GM12875 (cell line): ENCODE data around the gene COQ8B.

ENCODE experiments used
- H3K4me3 ChIP-seq: one replicate; pipeline ENCODE4 v1.5.1; 2011; ENCODE audit warnings: low read depth, low read length, control low read depth
- CTCF ChIP-seq: IDR thresholded peaks from 2 replicates; pipeline ENCODE4 v1.5.1; 2011; ENCODE audit warnings: low read depth, mild to moderate bottlenecking, control low read depth, inconsistent platforms, low read length, moderate library complexity, borderline replicate concordance; ENCODE audit not compliant: insufficient read depth

COQ8B gene

GRCh38 chr19:40742477-40742876, 25.8 kb upstream of the COQ8B start:
- no peak for TF ChIP-seq CTCF
- no peak overlapping the region for H3K4me3 ChIP-seq

- no peak overlapping the region for H3K4me3 ChIP-seq
- no peak for TF ChIP-seq CTCF
Observed at GRCh38 chr19:40741527-40742390, 25.1 kb upstream of the COQ8B start.

- TF ChIP-seq CTCF: no peak
- H3K4me3 ChIP-seq: no peak overlapping the region
Observed at GRCh38 chr19:40740747-40741146, 24.1 kb upstream of the COQ8B start.

GRCh38 chr19:40739871-40740703, 23.4 kb upstream of the COQ8B start:
- no peak overlapping the region for H3K4me3 ChIP-seq
- no peak for TF ChIP-seq CTCF

- no peak for TF ChIP-seq CTCF
- H3K4me3 ChIP-seq: no peak overlapping the region
Observed at GRCh38 chr19:40739030-40739839, 22.5 kb upstream of the COQ8B start.

- no peak overlapping the region for H3K4me3 ChIP-seq
- no peak for TF ChIP-seq CTCF
Observed at GRCh38 chr19:40737102-40737644, 20.5 kb upstream of the COQ8B start.
